NCI-H2171 (cell line): ENCODE results near the gene SLC22A25.

ENCODE experiments used
- DNase-seq: peaks from one replicate; lab custom pipeline; 2025; lab: John Stamatoyannopoulos, UW

Gene SLC22A25

GRCh38 chr11:63229815-63230214 lies 13.6 kb downstream of the SLC22A25 start:
- DNase-seq = no peak

GRCh38 chr11:63227521-63228107 lies 15.8 kb downstream of the SLC22A25 start:
- no peak for DNase-seq

- no peak for DNase-seq
Observed at GRCh38 chr11:63226488-63227114, 16.8 kb downstream of the SLC22A25 start.

GRCh38 chr11:63214093-63214492 lies 29.3 kb downstream of the SLC22A25 start:
- no peak for DNase-seq

GRCh38 chr11:63212742-63213141 lies 30.7 kb downstream of the SLC22A25 start:
- DNase-seq = no peak

GRCh38 chr11:63210111-63210510 lies 33.3 kb downstream of the SLC22A25 start:
- no peak for DNase-seq
